ENCODE results near the gene RNU6-8.
A peak's percentile ranks its signal among the peaks of the same experiment; 100 is the strongest.

RNU6-8 gene

GRCh38 chr14:32197919-32198318, 5.2 kb downstream of the RNU6-8 start:
- peak overlapping the region; percentile 49; the same call in 1 of the 2 replicates for H3K27ac ChIP-seq (ENCODE audit: low read length)
- no peak overlapping the region for H2AFZ ChIP-seq (ENCODE audit: low read length)
- no peaks in the 10 kb centered on the region for H3K36me3 ChIP-seq (replicated peaks; ENCODE audit: insufficient read depth, low read length)
- peak; percentile 75 for DNase-seq
- H4K20me1 ChIP-seq (ENCODE audit: insufficient read depth, low read length), result no peaks in the 10 kb centered on the region
- H3K27me3 ChIP-seq (replicated peaks; ENCODE audit: insufficient read depth, low read length), result no peaks in the 10 kb centered on the region
- no peaks in the 10 kb centered on the region for H3K9me3 ChIP-seq (replicated peaks; ENCODE audit: insufficient read depth, low read length)
- H3K4me3 ChIP-seq (ENCODE audit: low read length), result no peak overlapping the region
- H3K9me2 ChIP-seq (replicated peaks; ENCODE audit: insufficient read depth, low read length), result no peaks in the 10 kb centered on the region
- H3K4me1 ChIP-seq (ENCODE audit: low read length), result peaks cover 23% of the 10 kb centered on the region; the same call in 1 of the 2 replicates
- no peak overlapping the region for H3K9ac ChIP-seq (ENCODE audit: low read length)
- no peak for TF ChIP-seq CTCF (IDR thresholded peaks at IDR 0.05; ENCODE audit: low read length)
- TF ChIP-seq EZH2 (optimal IDR thresholded peaks at IDR 0.05; ENCODE audit: low read depth, low read length), result no peak
- TF ChIP-seq EZH2phosphoT487 (IDR thresholded peaks at IDR 0.05; ENCODE audit: low read length), result no peak
- H3K4me2 ChIP-seq (ENCODE audit: low read depth, low read length), result peak overlapping the region; percentile 43; the same call in 1 of the 2 replicates
- H3K79me2 ChIP-seq (ENCODE audit: low read length), result no peaks in the 10 kb centered on the region
- peaks cover 25% of the 10 kb centered on the region for H3F3A ChIP-seq (ENCODE audit: insufficient read depth, low read length)

GRCh38 chr14:32195636-32196035, 7.4 kb downstream of the RNU6-8 start:
- Histone ChIP-seq H3K27me3 (replicated peaks; ENCODE audit: insufficient read depth, low read length) (no peaks in the 10 kb centered on the region), H3K36me3 (replicated peaks; ENCODE audit: insufficient read depth, low read length) (no peaks in the 10 kb centered on the region), H3K9me3 (replicated peaks; ENCODE audit: insufficient read depth, low read length) (no peaks in the 10 kb centered on the region), H3K9me2 (replicated peaks; ENCODE audit: insufficient read depth, low read length) (no peaks in the 10 kb centered on the region), H3K4me1 (ENCODE audit: low read length) (peaks cover 23% of the 10 kb centered on the region; the same call in 1 of the 2 replicates), H3F3A (ENCODE audit: insufficient read depth, low read length) (peaks cover 14% of the 10 kb centered on the region; the same call in 1 of the 2 replicates), H3K4me3 (ENCODE audit: low read length) (no peak overlapping the region), H3K4me2 (ENCODE audit: low read depth, low read length) (no peak overlapping the region), H3K79me2 (ENCODE audit: low read length) (no peaks in the 10 kb centered on the region), H3K27ac (ENCODE audit: low read length) (no peak overlapping the region), H2AFZ (ENCODE audit: low read length) (no peak overlapping the region), H4K20me1 (ENCODE audit: insufficient read depth, low read length) (no peaks in the 10 kb centered on the region), H3K9ac (ENCODE audit: low read length) (no peak overlapping the region)
- TF ChIP-seq CTCF (IDR thresholded peaks at IDR 0.05; ENCODE audit: low read length), result no peak
- no peak for TF ChIP-seq EZH2phosphoT487 (IDR thresholded peaks at IDR 0.05; ENCODE audit: low read length)
- TF ChIP-seq EZH2 (optimal IDR thresholded peaks at IDR 0.05; ENCODE audit: low read depth, low read length), result no peak
- no peak for DNase-seq

GRCh38 chr14:32193532-32193931, 9.5 kb downstream of the RNU6-8 start:
- no peaks in the 10 kb centered on the region for H3K36me3 ChIP-seq (replicated peaks; ENCODE audit: insufficient read depth, low read length)
- TF ChIP-seq EZH2 (optimal IDR thresholded peaks at IDR 0.05; ENCODE audit: low read depth, low read length) (no peak), CTCF (IDR thresholded peaks at IDR 0.05; ENCODE audit: low read length) (no peak), EZH2phosphoT487 (IDR thresholded peaks at IDR 0.05; ENCODE audit: low read length) (no peak)
- H2AFZ ChIP-seq (ENCODE audit: low read length), result no peak overlapping the region
- H3K4me1 ChIP-seq (ENCODE audit: low read length), result peaks cover 13% of the 10 kb centered on the region; the same call in 1 of the 2 replicates
- no peak overlapping the region for H3K4me2 ChIP-seq (ENCODE audit: low read depth, low read length)
- no peaks in the 10 kb centered on the region for H3K27me3 ChIP-seq (replicated peaks; ENCODE audit: insufficient read depth, low read length)
- no peak overlapping the region for H3K4me3 ChIP-seq (ENCODE audit: low read length)
- no peaks in the 10 kb centered on the region for H3K79me2 ChIP-seq (ENCODE audit: low read length)
- H4K20me1 ChIP-seq (ENCODE audit: insufficient read depth, low read length), result no peaks in the 10 kb centered on the region
- 0 out of 2 replicates have a peak, but pooled peaks cover 4% of the 10 kb centered on the region for H3F3A ChIP-seq (ENCODE audit: insufficient read depth, low read length)
- no peak for DNase-seq
- H3K9me2 ChIP-seq (replicated peaks; ENCODE audit: insufficient read depth, low read length), result no peaks in the 10 kb centered on the region
- no peak overlapping the region for H3K9ac ChIP-seq (ENCODE audit: low read length)
- no peaks in the 10 kb centered on the region for H3K9me3 ChIP-seq (replicated peaks; ENCODE audit: insufficient read depth, low read length)
- no peak overlapping the region for H3K27ac ChIP-seq (ENCODE audit: low read length)
